GM18907 (cell line): ENCODE data around the gene PKP4.
"Not testable (repeated sequence)": the region's sequence is repeated elsewhere in the genome, so short reads cannot be mapped to it uniquely, and the experiment has no call there.

ENCODE experiments used
- ATAC-seq: cut with Tn5 transposase; IDR thresholded peaks from one replicate; pipeline ENCODE4 v1.9.1; 2021; ENCODE audit warnings: mild to moderate bottlenecking, moderate library complexity; ENCODE audit not compliant: unreplicated experiment

The PKP4 gene, protein sequence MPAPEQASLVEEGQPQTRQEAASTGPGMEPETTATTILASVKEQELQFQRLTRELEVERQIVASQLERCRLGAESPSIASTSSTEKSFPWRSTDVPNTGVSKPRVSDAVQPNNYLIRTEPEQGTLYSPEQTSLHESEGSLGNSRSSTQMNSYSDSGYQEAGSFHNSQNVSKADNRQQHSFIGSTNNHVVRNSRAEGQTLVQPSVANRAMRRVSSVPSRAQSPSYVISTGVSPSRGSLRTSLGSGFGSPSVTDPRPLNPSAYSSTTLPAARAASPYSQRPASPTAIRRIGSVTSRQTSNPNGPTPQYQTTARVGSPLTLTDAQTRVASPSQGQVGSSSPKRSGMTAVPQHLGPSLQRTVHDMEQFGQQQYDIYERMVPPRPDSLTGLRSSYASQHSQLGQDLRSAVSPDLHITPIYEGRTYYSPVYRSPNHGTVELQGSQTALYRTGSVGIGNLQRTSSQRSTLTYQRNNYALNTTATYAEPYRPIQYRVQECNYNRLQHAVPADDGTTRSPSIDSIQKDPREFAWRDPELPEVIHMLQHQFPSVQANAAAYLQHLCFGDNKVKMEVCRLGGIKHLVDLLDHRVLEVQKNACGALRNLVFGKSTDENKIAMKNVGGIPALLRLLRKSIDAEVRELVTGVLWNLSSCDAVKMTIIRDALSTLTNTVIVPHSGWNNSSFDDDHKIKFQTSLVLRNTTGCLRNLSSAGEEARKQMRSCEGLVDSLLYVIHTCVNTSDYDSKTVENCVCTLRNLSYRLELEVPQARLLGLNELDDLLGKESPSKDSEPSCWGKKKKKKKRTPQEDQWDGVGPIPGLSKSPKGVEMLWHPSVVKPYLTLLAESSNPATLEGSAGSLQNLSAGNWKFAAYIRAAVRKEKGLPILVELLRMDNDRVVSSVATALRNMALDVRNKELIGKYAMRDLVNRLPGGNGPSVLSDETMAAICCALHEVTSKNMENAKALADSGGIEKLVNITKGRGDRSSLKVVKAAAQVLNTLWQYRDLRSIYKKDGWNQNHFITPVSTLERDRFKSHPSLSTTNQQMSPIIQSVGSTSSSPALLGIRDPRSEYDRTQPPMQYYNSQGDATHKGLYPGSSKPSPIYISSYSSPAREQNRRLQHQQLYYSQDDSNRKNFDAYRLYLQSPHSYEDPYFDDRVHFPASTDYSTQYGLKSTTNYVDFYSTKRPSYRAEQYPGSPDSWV

DNA sequence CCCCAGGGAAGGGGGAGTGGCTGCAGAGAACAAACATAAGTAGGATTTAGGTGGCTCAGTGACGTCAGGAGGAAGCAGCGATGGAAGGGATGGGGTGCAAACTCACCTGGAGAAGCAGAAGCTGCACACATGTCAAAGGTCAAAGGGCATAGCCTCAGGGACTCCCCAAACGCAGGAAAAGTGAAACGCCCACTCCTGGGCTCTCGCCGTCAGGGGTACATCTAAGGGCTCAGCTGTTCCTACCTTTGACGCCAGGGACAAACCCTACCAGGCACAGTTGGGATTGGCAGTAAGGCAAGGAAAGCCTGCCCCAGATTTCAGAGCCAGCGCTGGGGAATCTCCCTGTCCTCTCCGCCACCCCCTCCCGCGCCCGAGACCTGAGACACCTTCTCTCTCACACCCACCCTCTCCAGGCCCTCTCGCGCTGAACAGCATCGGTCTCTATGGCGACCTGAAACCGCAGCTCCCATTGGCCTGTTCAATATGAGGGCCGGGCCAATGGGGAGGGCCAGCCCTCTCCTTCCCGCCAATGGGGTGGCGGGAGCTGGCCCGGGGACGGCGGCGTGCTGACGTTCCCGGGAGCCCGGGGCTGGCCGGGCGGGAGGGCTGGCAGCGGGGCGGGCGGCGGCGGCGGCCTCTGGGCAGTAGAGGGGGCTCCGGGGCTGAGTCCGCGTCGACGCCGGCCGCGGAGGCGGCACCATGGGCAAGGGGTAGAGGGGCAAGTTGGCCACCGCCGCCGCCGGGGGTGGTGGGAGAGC lies at the start of gene PKP4, which contains the start of gene CCDC148:
Gene PKP4 (plus strand): TSS at position 644 of the 758 bp plus-strand sequence. CDS start 76,233 bp downstream, outside the sequence.
Gene CCDC148 (minus strand): TSS at position 445 of the 758 bp plus-strand sequence. CDS start 314 bp downstream, at position 131.
- peak; percentile 96 for ATAC-seq

DNA sequence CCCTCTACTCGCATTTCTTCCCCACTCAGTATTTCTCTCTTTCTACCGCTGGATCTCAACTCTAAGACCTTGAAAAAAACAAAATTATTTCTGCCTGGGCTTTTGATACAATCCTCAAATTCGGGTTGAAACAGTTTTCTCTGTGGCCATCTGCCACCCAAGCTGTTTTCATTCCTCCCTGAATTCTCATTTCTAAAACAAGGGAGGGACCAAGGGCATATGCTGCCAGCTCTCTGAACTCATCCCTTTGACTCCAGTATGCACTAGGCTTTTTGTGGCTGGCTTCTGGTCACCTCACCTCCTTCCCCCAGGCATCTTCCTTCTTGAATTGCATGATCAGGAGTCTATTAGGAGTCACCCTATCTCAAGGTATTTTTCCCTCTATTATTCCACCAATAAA lies 49.7 kb upstream of the PKP4 start:
- ATAC-seq = no peak

DNA sequence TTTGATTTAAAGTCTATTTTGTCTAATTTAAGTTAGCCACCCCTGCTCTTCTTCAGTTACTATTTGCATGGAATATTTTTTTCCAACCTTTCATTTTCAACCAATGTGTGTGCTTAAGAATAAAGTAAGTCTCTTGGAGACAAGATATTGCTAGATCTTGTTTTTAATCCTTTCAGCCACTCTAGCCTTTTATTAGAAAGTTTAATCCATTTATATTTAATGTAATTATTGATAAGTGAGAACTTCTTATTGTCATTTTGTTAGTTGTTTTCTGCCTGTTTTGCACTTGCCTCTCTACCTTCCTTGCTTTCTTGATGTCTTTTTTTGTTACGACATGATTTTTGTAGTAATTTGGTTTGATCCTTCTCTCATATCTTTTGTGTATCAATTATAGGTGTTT lies 46.6 kb upstream of the PKP4 start:
- ATAC-seq = no peak

DNA sequence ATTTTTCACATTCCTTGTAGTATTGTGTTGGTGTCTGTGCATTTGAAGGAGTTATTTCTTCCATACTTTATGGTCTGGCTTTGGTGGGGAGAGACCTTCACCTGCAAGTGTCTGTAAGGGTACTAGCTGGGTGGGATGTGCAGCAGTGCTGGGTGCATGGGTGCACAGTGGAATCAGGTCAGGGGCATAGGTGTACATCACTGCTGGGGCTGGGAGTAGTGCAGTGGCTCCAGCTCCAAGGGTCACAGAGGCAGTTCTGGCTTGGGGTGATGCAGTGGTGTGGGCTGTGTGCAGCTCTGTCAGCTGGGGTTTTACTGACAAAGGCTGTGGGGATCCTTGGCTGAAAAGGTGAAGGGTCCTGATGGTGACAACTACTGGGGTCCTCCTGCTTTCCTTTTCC lies 45.0 kb upstream of the PKP4 start:
- no peak for ATAC-seq

DNA sequence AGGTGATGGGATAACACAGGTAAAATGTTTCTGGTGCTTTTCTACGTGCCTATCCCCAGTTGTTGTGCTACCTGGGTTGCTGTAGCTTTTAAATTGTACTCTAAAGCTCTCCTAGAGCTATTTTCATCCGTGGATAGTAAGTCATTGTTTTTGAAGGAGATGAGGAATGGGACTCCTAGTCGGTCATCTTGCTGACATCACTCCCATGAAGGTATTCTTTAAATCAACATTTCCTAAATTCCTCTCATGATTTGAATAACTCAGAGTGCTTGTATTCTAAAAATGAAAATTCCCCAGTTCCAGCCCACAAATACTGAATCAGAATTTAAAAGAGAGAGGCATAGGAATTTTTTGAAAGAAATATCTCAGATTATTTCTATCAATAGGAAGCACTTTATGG lies 44.5 kb upstream of the PKP4 start:
- no peak for ATAC-seq

DNA sequence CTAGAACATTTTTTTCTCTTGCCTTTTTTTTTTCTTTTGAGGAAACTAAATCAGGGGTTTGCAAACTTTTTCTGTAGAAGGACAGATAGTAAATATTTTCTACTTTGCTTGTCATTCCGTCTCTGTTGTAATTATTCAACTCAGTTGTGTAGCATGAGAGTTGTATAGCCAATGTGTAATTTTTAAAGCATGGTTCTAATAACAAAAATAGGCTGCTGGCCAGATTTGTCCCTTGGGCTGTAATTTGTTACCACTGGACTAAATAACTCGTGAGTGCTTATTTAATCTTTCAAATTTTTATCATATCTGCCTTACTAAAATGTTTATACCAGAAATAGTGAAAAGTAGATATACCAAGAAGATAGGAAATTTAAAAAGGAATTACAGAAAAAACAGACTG lies 43.2 kb upstream of the PKP4 start:
- no peak for ATAC-seq

DNA sequence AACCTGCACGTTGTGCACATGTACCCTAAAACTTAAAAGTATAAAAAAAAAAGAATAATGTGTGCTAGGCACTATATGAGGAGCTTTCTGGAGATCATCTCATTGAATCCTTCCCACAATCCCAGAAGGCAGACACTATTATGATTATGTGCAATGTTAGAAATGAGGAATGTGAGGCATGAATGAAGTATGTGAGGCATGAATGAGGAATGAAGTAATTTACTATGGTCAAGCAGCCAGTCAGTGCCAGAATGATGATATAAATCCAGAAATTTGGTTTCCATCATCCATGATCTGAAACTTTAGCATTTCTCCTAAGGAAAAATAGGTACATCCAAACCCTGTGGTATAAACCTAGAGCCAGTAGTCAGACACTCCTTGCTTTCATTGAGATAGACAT lies 42.2 kb upstream of the PKP4 start:
- ATAC-seq = no peak

DNA sequence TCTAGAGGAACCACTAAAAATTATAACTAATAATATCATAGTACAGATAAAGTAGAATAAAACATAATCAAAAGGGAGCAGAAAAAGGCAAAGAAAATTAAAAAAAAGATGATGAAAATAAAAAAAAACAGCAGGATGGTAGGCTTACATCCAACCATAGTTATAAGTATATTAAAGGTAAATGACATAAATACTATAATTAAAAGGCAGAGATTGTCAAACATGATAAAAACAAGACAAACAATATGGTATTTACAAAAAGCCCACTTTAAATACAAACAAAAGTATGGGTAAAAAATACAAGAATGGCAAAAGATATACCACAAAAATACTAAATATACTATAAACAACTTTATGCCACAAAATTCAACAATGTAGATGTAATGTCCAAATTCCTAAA lies 24.6 kb upstream of the PKP4 start:
- no peak for ATAC-seq

DNA sequence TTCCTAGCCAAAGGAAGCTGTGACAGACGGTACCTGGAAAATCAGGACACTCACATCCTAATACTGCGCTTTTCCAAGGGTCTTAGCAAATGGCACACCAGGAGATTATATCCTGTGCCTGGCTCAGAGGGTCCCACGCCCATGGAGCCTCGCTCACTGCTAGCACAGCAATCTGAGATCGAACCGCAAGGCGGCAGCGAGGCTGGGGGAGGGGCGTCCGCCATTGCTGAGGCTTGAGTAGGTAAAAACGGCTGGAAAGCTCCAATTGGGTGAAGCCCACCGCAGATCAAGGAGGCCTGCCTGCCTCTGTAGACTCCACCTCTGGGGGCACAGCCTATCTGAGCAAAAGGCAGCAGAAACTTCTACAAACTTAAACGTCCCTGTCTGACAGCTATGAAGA lies 23.0 kb upstream of the PKP4 start:
- ATAC-seq = not testable (repeated sequence)

DNA sequence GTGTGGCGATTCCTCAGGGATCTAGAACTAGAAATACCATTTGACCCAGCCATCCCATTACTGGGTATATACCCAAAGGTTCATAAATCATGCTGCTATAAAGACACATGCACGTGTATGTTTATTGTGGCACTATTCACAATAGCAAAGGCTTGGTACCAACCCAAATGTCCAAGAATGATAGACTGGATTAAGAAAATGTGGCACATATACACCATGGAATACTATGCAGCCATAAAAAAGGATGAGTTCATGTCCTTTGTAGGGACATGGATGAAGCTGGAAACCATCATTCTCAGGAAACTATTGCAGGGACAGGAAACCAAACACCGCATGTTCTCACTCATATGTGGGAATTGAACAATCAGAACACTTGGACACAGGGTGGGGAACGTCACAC lies 17.7 kb upstream of the PKP4 start:
- ATAC-seq = not testable (repeated sequence)

DNA sequence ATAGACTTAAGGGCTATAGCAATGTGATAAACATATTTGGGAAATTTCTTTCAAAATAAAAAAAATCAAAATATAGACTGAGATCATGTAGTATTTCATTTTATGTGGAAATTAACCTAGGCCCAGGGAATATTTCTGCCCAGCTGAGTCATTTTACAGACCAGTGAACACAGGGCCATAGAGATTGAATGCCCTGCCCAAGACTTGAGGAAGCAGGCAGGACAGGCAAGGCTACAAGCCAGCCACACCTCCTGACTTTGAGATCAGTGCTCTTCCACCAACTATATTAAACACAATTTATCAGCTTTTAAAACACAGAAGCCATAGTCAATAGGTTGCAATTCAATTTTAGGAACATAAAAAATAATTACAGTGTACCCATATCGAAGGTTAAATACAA lies 13.1 kb upstream of the PKP4 start:
- ATAC-seq = no peak

DNA sequence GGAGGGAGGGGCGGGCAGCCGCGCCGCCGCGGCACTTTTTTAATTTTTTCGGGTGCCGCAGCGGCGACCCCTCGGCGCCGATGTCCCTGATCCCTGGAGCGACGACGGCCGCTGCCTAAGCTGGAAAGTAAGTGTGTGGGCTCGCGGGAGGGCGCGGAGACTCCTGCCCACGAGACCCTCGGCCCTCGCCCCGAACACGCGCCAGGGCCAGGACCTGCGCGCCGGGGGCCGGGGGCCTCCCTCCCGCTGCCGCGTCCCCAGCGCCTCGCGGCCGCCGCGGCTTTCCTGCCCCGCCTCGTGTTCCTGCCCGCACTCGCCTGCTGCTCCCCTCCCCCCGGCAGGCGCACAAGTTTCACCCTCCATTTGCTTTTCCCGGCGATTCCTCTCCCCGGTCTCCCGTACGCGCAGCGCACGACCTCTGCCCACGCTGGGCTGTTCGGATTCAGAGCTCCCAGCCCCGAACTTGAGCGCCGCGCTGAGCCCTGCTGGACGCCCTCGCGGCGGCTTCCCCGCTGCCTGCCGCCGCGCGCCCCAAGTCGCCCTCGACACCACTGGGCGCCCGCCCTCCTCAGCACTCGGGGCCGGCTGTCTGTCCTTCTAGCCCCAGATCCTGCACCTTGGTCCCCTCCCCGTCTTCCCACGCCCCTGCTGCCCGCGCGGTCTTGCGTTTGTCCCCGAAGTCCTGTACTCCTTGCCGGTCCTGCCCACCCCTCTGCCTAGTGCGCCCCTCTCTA lies 507 bp downstream of the PKP4 start:
- peak; percentile 40 for ATAC-seq

DNA sequence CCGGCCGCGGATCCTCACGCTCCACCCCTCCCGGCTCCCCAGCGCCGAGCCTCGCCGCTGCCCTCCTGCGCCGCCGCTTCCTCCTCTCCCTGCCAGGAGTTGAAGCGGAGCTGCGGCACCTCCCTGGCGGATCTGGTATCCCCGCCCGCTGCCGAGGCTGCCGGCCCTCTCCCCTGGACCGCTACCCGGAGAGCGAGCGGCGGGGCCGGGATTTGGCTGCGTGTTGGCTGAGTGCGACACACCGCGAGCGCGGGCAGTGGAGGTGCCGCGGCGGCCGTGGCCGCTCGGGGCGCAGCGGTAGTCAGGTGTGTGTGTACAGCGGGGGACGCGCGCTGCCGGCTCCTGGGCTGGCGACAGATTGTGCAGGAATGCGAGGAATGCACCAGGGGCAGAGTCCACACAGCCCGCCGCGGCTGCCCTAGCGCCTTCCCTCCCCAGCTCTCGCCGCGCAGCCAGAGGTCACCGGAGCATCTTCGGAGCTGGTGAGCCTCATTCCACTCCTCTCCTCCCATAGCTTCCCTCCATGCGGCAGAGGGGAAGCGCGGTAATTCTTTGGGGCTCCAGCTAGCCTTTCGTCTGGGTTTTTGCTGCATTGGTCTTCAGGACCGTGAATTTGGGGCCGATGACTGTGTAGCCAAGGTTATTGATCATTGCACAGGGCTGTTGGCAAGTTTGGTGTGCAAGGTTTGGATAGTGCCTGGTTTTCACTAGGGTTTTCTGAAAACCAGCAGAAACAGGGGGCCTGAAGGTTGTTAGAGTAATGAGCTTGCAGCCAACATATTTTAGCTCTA lies 1.3 kb downstream of the PKP4 start:
- ATAC-seq = peak; percentile 62

DNA sequence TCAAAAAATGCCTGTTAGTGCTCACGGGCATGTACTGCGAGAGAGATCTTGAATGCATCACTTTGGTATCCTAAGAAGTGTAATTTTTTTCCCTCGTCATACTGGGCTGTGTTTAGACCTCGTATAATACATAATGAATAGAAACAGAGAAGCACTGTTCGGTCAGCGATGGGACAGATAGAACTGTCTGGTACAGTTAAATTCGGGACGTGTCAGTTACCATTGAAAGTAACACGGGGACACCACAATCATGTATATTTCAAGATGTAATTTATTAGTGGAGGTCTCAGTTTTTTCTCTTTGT lies 1.8 kb downstream of the PKP4 start:
- ATAC-seq = no peak

DNA sequence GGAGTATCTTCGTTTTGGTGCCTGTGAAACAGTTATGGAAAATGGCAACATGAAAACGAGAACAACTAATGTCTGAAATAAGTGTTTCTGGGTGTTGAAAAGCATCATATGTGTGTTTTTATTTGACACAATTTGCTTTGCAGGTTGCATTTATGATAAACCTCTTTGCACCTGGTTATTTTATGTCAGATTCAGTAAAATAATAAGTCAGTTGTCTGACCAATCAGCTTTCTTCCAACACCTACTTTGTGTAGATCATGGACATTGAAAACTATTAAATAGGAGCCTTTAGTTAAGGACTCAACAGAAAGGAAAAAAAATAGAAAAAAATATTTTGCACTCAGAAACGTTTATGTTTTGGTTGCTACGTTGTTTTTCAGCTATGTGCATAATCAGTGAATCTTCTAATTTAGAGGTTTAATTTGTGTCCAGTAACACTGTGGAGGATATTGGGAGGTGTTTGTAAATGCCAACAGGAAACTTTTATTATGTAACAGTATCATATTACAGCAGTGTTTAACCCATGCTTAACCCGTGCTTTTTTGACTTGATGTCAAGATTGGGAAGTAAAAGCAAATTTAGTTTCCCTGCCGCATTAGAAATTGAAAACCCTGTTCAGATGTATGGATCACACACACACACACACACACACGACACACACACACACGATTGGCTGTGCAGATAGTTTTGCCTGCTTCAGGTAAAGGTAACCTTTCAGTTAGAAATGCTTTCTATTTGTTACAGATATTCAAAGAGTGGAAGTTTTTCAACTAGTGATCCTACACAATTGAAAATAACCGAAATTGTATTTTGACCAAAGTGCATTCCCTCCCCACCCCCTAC lies 2.6 kb downstream of the PKP4 start:
- ATAC-seq = no peak

DNA sequence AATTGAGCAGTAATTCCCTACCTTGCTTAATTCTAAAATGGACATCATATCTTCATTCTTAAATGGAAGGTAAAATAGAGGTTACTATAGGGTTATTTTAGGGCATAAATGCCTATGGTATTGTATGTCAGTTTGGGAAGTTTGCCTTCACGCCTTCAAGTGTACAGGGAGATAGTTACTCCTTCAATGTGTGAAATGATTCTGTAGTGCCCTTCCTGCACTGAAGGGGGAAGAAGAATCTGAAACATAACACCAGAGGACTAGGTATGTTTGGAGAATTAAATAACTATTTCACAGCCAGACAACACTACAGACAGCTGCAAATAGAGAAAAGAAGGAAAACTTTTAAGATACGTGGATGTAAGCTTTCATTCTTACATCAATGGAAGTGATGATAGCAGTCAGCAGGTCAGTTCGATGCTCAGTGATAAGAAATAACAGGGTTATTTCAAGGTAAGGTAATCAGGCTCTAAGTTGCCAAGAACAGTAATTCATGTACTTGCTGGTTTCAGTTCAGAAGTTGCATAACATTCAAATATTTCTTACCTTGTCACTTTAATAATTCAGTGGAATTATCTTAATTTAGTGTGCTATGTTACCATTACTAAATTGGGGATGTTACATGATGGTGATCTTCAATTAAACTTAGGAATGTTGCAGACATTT lies 4.0 kb downstream of the PKP4 start:
- ATAC-seq = no peak

DNA sequence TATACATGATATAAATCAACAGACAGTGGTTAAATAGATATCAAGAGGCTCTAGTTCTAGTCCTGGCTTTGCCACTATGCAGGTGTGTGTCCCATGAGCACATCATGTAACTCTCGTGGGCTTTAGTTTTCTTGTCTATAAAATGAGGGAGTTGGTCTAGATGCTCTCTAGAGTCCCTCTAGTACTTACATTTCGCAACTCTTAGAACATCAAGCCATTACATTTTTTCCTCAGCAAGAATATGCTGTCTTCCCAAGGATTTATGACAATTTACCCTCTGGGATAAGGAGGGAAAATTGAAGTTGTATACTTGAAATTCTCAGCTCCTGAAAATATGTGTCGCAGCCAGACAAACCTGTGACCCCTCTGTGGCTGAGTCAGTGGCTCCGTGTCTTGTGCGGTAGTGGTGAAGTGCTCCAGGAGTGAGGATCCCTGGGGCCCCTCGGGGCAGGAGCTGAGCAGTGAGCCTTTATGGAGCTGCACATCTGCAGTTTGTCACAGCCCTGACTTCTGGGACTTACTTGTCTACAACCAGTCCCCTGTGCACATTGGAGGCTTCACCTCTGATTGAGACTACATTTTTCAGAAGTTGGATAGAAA lies 6.8 kb downstream of the PKP4 start:
- ATAC-seq = no peak
